H9 (cell line): ENCODE results near the gene TTC9C. TPM values are rescaled to one million over a fixed set of nuclear protein-coding genes. Genes with fewer than 3 reads are reported as not detected.

Experiments used
- DNase-seq: peaks from one replicate; pipeline ENCODE4 v3.0.0-alpha.2; 2017
- H2AFZ ChIP-seq: one replicate; pipeline ENCODE4 v1.6.1; 2013; ENCODE audit warnings: mild to moderate bottlenecking, low read length, control low read depth, moderate library complexity
- H2AK5ac ChIP-seq: 2 replicates; pipeline ENCODE4 v1.6.1; 2013; ENCODE audit warnings: low read length, control low read depth, mixed read lengths; ENCODE audit not compliant: insufficient read length
- H2BK120ac ChIP-seq: one replicate; pipeline ENCODE4 v1.6.1; 2013; ENCODE audit warnings: low read depth, mild to moderate bottlenecking, low read length, control low read depth, inconsistent platforms; ENCODE audit not compliant: poor library complexity, severe bottlenecking
- H2BK12ac ChIP-seq: 2 replicates; pipeline ENCODE4 v1.6.1; 2013; ENCODE audit warnings: low read length, control low read depth, mixed read lengths, low read depth; ENCODE audit not compliant: insufficient read length
- H2BK15ac ChIP-seq: 2 replicates; pipeline ENCODE4 v1.6.1; 2013; ENCODE audit warnings: low read depth, low read length, control low read depth
- H2BK20ac ChIP-seq: one replicate; pipeline ENCODE4 v1.6.1; 2013; ENCODE audit warnings: low read depth, mild to moderate bottlenecking, low read length, control low read depth, inconsistent platforms; ENCODE audit not compliant: poor library complexity, severe bottlenecking
- H2BK5ac ChIP-seq: 2 replicates; pipeline ENCODE4 v1.6.1; 2013; ENCODE audit warnings: low read length, control low read depth, mixed read lengths; ENCODE audit not compliant: insufficient read length
- H3K14ac ChIP-seq: 2 replicates; pipeline ENCODE4 v1.6.1; 2013; ENCODE audit warnings: low read length, control low read depth; ENCODE audit not compliant: insufficient read depth
- H3K18ac ChIP-seq: 2 replicates; pipeline ENCODE4 v1.6.1; 2013; ENCODE audit warnings: low read depth, mild to moderate bottlenecking, mixed read lengths, low read length, control low read depth; ENCODE audit not compliant: insufficient read length
- H3K23ac ChIP-seq: 2 replicates; pipeline ENCODE4 v1.6.1; 2013; ENCODE audit warnings: low read length, control low read depth, mixed read lengths, low read depth; ENCODE audit not compliant: insufficient read length
- H3K23me2 ChIP-seq: 2 replicates; pipeline ENCODE4 v1.6.1; 2013; ENCODE audit warnings: low read depth, mild to moderate bottlenecking, mixed read lengths, low read length, control low read depth; ENCODE audit not compliant: insufficient read length, poor library complexity, severe bottlenecking
- H3K27ac ChIP-seq: 2 replicates; pipeline ENCODE4 v1.5.1; 2013; ENCODE audit warnings: low read length, control low read depth, mixed read lengths, low read depth; ENCODE audit not compliant: insufficient read length
- H3K27me3 ChIP-seq: 2 replicates; pipeline ENCODE4 v1.6.1; 2013; ENCODE audit warnings: low read length, control low read depth, inconsistent platforms; ENCODE audit not compliant: insufficient read depth
- H3K4ac ChIP-seq: 2 replicates; pipeline ENCODE4 v1.6.1; 2013; ENCODE audit warnings: low read depth, mild to moderate bottlenecking, control low read depth, inconsistent platforms, low read length, moderate library complexity
- H3K4me1 ChIP-seq: 2 replicates; pipeline ENCODE4 v1.6.1; 2013; ENCODE audit warnings: low read length, control low read depth, inconsistent platforms; ENCODE audit not compliant: insufficient read depth
- H3K4me2 ChIP-seq: 2 replicates; pipeline ENCODE4 v1.6.1; 2013; ENCODE audit warnings: low read length, control low read depth, mixed read lengths; ENCODE audit not compliant: insufficient read length, insufficient read depth
- H3K56ac ChIP-seq: 2 replicates; pipeline ENCODE4 v1.6.1; 2013; ENCODE audit warnings: low read depth, mild to moderate bottlenecking, mixed read lengths, low read length, control low read depth; ENCODE audit not compliant: insufficient read length
- H3K79me1 ChIP-seq: 2 replicates; pipeline ENCODE4 v1.6.1; 2013; ENCODE audit warnings: low read depth, mild to moderate bottlenecking, moderate library complexity, low read length, control low read depth, inconsistent platforms; ENCODE audit not compliant: insufficient read depth, poor library complexity, severe bottlenecking
- H3K79me2 ChIP-seq: 2 replicates; pipeline ENCODE4 v1.6.1; 2013; ENCODE audit warnings: low read length, control low read depth, inconsistent platforms; ENCODE audit not compliant: insufficient read depth
- H3K9ac ChIP-seq: 2 replicates; pipeline ENCODE4 v1.6.1; 2013; ENCODE audit warnings: low read length, control low read depth, mixed read lengths; ENCODE audit not compliant: insufficient read length; ENCODE audit errors: extremely low read depth
- H3K9me3 ChIP-seq: one replicate; pipeline ENCODE4 v1.6.1; 2013; ENCODE audit warnings: low read depth, low read length, inconsistent platforms; ENCODE audit not compliant: control insufficient read depth
- H3T11ph ChIP-seq: one replicate; pipeline ENCODE4 v1.6.1; 2013; ENCODE audit warnings: mild to moderate bottlenecking, low read length, control low read depth, inconsistent platforms
- H4K20me1 ChIP-seq: one replicate; pipeline ENCODE4 v1.6.1; 2013; ENCODE audit not compliant: control insufficient read depth, insufficient read length, insufficient read depth
- H4K5ac ChIP-seq: 2 replicates; pipeline ENCODE4 v1.6.1; 2013; ENCODE audit warnings: low read depth, mild to moderate bottlenecking, mixed read lengths, low read length, control low read depth; ENCODE audit not compliant: insufficient read length
- H4K8ac ChIP-seq: replicated peaks from 2 replicates; pipeline ENCODE4 v1.6.1; 2013; ENCODE audit warnings: low read length, control low read depth, mixed read lengths, low read depth; ENCODE audit not compliant: insufficient read length
- H4K91ac ChIP-seq: 2 replicates; pipeline ENCODE4 v1.6.1; 2013; ENCODE audit warnings: low read depth, mild to moderate bottlenecking, moderate library complexity, mixed read lengths, low read length, control low read depth; ENCODE audit not compliant: insufficient read length
- H3K27ac Mint-ChIP-seq, 3 experiments: 2 replicates in 2 of 3; 3 replicates in 1 of 3; pipeline ENCODE4 v1.8.0; 2020 to 2021; ENCODE audit warnings: mixed read lengths in 3 of 3, mild to moderate bottlenecking in 1 of 3, moderate library complexity in 1 of 3
- H3K27me3 Mint-ChIP-seq: 2 replicates; pipeline ENCODE4 v1.8.0; 2021; ENCODE audit warnings: low read depth, mild to moderate bottlenecking, moderate library complexity, mixed read lengths
- H3K36me3 Mint-ChIP-seq, 3 experiments: 2 replicates in 2 of 3; 3 replicates in 1 of 3; pipeline ENCODE4 v1.8.0; 2020 to 2021; ENCODE audit warnings: low read depth in 3 of 3, mixed read lengths in 3 of 3; ENCODE audit not compliant: insufficient read depth in 1 of 3
- H3K4me1 Mint-ChIP-seq, 2 experiments: 2 replicates each; pipeline ENCODE4 v1.8.0; 2020; ENCODE audit warnings: mixed read lengths in 2 of 2
- H3K4me3 Mint-ChIP-seq, 2 experiments: 2 replicates in 1 of 2; 3 replicates in 1 of 2; pipeline ENCODE4 v1.8.0; 2020 to 2021; ENCODE audit warnings: mild to moderate bottlenecking in 2 of 2, mixed read lengths in 2 of 2, moderate library complexity in 1 of 2
- H3K9me3 Mint-ChIP-seq, 2 experiments: 2 replicates in 1 of 2; 3 replicates in 1 of 2; pipeline ENCODE4 v1.8.0; 2020; ENCODE audit warnings: mild to moderate bottlenecking in 2 of 2, mixed read lengths in 2 of 2, moderate library complexity in 1 of 2
- CTCF ChIP-seq: fragments of 200-600 bp; sonication (generic); conservative IDR thresholded peaks from 3 replicates; pipeline ENCODE4 v1.8.0; 2021; ENCODE audit warnings: antibody characterized with exemption, mild to moderate bottlenecking
- WGBS: extraction: QIAGEN DNeasy Blood & Tissue Kit; methylation state at CpG from one replicate; pipeline ENCODE4 v1.1.7; 2013; ENCODE audit warnings: missing lambda C conversion rate, low lambda C conversion rate, mixed read lengths; ENCODE audit not compliant: insufficient read length; ENCODE audit errors: extremely low coverage; 5-methylcytosine and 5-hydroxymethylcytosine counted together
- total RNA-seq: library from RNA; stranded (reverse); gene quantifications from 2 replicates; pipeline ENCODE4 v1.2.1, GENCODE V29; 2021

Gene TTC9C
- total RNA-seq, 1 experiment from 2014 or later, result 33.4 TPM

- no peak overlapping the region for H3K4me2 ChIP-seq
- H3K4ac ChIP-seq, result no peak overlapping the region
- Mint-ChIP-seq H3K36me3 (peaks cover 57 to 94% (median 93%) of the 10 kb centered on the region in 3 experiments; a peak in 6 of 7 replicates), H3K27ac (peak overlapping the region in 2 of 3 experiments; percentile 11 to 78; a peak in 2 of 7 replicates), H3K4me3 (no peak overlapping the region), H3K9me3 (no peaks in the 10 kb centered on the region), H3K4me1 (peaks cover 8 to 33% of the 10 kb centered on the region in 2 experiments; a peak in 3 of 4 replicates), H3K27me3 (no peaks in the 10 kb centered on the region)
- H3K23me2 ChIP-seq, result no peaks in the 10 kb centered on the region
- H4K91ac ChIP-seq, result no peak overlapping the region
- H2BK15ac ChIP-seq, result no peak overlapping the region
- H2BK120ac ChIP-seq, result no peak overlapping the region
- no peak overlapping the region for H3K56ac ChIP-seq
- H3K18ac ChIP-seq, result no peak overlapping the region
- no peaks in the 10 kb centered on the region for H3K4me1 ChIP-seq
- no peak overlapping the region for H4K5ac ChIP-seq
- H3K9me3 ChIP-seq, result no peaks in the 10 kb centered on the region
- H3K9ac ChIP-seq, result no peak overlapping the region
- H3K79me2 ChIP-seq, result no peaks in the 10 kb centered on the region
- H3T11ph ChIP-seq, result no peak overlapping the region
- TF ChIP-seq CTCF, result no peak
- no peak overlapping the region for H2BK5ac ChIP-seq
- H4K20me1 ChIP-seq, result no peaks in the 10 kb centered on the region
- H3K79me1 ChIP-seq, result peaks cover 2% of the 10 kb centered on the region
- no peak overlapping the region for H3K23ac ChIP-seq
- no CpG with 5 or more reads among the region's 5 CpGs for WGBS
- no peaks in the 10 kb centered on the region for H3K27me3 ChIP-seq
- no peak overlapping the region for H4K8ac ChIP-seq
- no peak overlapping the region for H2BK20ac ChIP-seq
- H3K14ac ChIP-seq, result no peak overlapping the region
- no peak overlapping the region for H3K27ac ChIP-seq
- H2AK5ac ChIP-seq, result no peak overlapping the region
- H2BK12ac ChIP-seq, result no peak overlapping the region
- H2AFZ ChIP-seq, result no peak overlapping the region
- DNase-seq, result no peak
These were observed 12.1 kb upstream of the TTC9C start for GRCh38 chr11:62716206-62716605.
